ENCODE results near the gene ADAM22.

Gene ADAM22

DNA sequence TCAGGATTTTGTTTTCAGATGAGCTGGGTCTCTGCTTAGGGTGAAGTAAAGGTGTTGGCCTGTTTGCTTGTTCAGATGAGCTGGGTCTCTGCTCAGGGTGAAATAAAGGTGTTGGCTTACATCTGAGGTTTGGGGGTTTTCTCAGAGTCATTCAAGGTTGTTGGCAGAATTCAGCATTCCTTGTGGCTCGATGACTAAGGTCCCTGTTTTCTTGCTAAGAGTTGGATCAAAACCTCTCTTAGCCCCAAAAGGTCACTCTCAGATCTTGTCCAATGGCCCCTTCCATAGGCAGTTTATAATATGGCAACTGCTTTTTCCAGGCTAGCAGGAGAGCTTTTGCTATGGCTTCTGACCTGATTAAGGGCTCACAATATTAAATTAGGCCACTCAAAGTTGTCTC is 106.6 kb downstream of the ADAM22 start:
- Histone ChIP-seq H3K27ac (ENCODE audit: low read depth, low read length) (no peak overlapping the region), H3K4me3 (ENCODE audit: low read depth, low read length) (no peak overlapping the region), H3K9me3 (ENCODE audit: control insufficient read depth, insufficient read depth, low read length) (no peaks in the 10 kb centered on the region), H3K4me1 (ENCODE audit: control insufficient read depth, insufficient read depth, low read length) (no peaks in the 10 kb centered on the region), H3K36me3 (ENCODE audit: control insufficient read depth, insufficient read depth, low read length) (no peaks in the 10 kb centered on the region), H3K27me3 (ENCODE audit: control insufficient read depth, insufficient read depth, low read length) (no peaks in the 10 kb centered on the region), H3K9ac (ENCODE audit: low read depth, low read length) (no peak overlapping the region)

DNA sequence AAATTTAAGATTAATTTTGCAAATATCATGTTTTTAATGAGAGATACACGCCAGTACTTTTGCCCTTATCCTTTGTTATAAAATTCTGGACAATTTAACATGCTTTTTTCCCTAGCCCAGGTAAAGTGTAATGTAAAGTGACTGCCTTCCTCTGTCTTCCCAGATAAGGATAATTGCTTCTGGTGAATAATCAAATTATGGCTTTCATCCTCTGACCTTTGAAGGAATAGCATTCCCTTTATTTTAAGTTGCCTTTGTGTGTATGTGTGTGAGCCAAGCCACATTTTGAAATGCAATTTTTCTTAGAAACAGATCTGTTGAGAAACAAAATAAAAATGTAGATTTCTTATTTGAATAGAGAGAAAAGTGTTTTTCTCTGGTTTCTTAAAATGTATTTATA is 107.5 kb downstream of the ADAM22 start:
- no peaks in the 10 kb centered on the region for H3K9me3 ChIP-seq (ENCODE audit: control insufficient read depth, insufficient read depth, low read length)
- no peak overlapping the region for H3K9ac ChIP-seq (ENCODE audit: low read depth, low read length)
- H3K36me3 ChIP-seq (ENCODE audit: control insufficient read depth, insufficient read depth, low read length) = no peaks in the 10 kb centered on the region
- no peaks in the 10 kb centered on the region for H3K27me3 ChIP-seq (ENCODE audit: control insufficient read depth, insufficient read depth, low read length)
- no peaks in the 10 kb centered on the region for H3K4me1 ChIP-seq (ENCODE audit: control insufficient read depth, insufficient read depth, low read length)
- no peak overlapping the region for H3K27ac ChIP-seq (ENCODE audit: low read depth, low read length)
- H3K4me3 ChIP-seq (ENCODE audit: low read depth, low read length) = no peak overlapping the region

DNA sequence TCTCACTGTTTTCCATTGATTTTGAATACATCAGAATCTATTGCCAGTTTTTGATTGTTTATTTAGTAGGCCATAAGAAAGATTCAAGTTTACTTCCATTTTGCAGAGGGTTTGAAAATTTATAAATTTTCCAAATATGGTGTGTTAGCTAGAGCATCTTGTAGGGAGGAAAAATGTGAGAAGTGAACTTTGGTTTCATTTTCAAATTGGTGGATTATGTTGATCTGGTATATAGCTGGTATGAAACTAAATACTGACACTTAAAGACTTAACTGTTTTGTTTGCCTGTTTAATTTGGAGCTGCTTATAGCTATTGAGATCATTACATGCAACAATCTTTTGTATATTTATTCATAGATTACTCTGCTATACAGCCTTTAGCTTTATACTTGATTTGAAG is 108.1 kb downstream of the ADAM22 start:
- no peak overlapping the region for H3K27ac ChIP-seq (ENCODE audit: low read depth, low read length)
- H3K9ac ChIP-seq (ENCODE audit: low read depth, low read length) = no peak overlapping the region
- H3K9me3 ChIP-seq (ENCODE audit: control insufficient read depth, insufficient read depth, low read length) = no peaks in the 10 kb centered on the region
- H3K4me1 ChIP-seq (ENCODE audit: control insufficient read depth, insufficient read depth, low read length) = no peaks in the 10 kb centered on the region
- H3K4me3 ChIP-seq (ENCODE audit: low read depth, low read length) = no peak overlapping the region
- no peaks in the 10 kb centered on the region for H3K27me3 ChIP-seq (ENCODE audit: control insufficient read depth, insufficient read depth, low read length)
- no peaks in the 10 kb centered on the region for H3K36me3 ChIP-seq (ENCODE audit: control insufficient read depth, insufficient read depth, low read length)

DNA sequence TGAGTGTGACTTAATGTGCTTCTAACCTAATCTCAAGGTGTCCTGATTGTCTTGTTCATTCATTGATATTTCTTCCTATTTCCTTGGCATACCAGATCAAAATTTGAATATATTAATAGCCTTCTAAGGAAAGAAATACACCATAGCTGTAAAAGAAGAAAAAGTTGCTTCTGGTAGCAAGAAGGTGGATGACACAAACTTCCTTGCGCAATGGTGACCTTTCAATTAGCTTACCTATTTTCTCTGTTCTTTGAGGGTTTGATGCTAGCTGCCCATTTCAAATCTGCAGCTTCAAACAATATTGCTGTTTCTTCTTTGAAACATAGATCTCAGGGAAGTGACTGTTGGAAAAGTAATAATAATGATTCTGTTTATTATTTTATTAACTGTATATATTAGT is 108.8 kb downstream of the ADAM22 start:
- no peaks in the 10 kb centered on the region for H3K36me3 ChIP-seq (ENCODE audit: control insufficient read depth, insufficient read depth, low read length)
- no peaks in the 10 kb centered on the region for H3K27me3 ChIP-seq (ENCODE audit: control insufficient read depth, insufficient read depth, low read length)
- no peaks in the 10 kb centered on the region for H3K9me3 ChIP-seq (ENCODE audit: control insufficient read depth, insufficient read depth, low read length)
- no peak overlapping the region for H3K27ac ChIP-seq (ENCODE audit: low read depth, low read length)
- no peaks in the 10 kb centered on the region for H3K4me1 ChIP-seq (ENCODE audit: control insufficient read depth, insufficient read depth, low read length)
- H3K4me3 ChIP-seq (ENCODE audit: low read depth, low read length) = no peak overlapping the region
- no peak overlapping the region for H3K9ac ChIP-seq (ENCODE audit: low read depth, low read length)

DNA sequence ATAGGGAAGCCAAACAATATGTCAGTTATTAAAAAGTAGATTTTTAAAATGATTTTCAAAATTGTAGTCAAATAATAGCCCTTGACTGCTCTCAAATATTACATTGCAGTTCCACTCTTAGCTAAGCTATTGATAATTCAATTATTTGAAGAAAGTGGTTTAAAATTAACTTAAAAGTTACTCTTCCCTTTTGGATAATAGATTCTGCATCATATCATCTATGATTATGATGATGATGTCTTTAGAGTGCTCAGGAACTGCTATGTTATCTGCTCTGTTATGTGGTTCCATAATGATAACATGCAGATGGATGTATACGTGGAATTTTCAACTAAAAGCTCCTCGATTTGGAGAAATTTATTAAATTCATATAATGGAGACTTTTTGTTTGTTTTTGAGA is 110.0 kb downstream of the ADAM22 start:
- Histone ChIP-seq H3K9me3 (ENCODE audit: control insufficient read depth, insufficient read depth, low read length) (no peaks in the 10 kb centered on the region), H3K9ac (ENCODE audit: low read depth, low read length) (no peak overlapping the region), H3K36me3 (ENCODE audit: control insufficient read depth, insufficient read depth, low read length) (no peaks in the 10 kb centered on the region), H3K4me1 (ENCODE audit: control insufficient read depth, insufficient read depth, low read length) (no peaks in the 10 kb centered on the region), H3K4me3 (ENCODE audit: low read depth, low read length) (no peak overlapping the region), H3K27me3 (ENCODE audit: control insufficient read depth, insufficient read depth, low read length) (no peaks in the 10 kb centered on the region), H3K27ac (ENCODE audit: low read depth, low read length) (no peak overlapping the region)

DNA sequence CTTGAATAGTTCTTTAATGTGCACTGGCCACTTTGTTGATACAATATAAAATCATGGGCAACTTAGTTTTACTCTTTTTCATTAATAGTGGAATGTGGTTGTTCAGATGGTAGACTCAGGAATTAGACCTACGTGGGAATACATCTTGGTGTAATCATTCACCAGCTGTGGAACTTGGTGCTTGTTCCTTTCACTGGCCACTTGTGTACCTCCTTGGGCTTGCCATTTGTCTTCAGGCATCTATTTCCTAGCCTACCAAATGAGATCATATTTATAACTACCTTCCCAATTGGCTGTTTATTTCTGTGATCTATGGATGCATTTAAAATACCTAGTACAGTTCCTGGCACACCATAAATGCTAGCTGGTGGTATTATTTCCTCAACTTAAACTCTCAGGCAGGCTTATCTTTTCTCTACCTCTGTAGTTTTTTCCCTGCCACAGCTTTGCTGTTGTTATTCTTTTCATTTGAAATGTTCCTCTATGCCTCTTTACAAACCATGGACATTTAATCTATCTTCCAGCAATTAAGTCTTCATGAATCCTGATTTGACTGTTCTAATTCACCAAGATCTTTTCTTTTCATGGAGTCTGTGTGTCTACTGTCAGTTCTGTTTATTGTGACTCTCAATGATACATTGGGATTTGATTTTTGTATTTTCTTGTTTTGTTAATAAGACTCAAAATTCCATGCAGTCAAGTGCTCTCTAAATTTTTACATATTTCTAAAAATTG is 113.0 kb downstream of the ADAM22 start:
- H3K4me3 ChIP-seq (ENCODE audit: low read depth, low read length) = no peak overlapping the region
- no peak overlapping the region for H3K27ac ChIP-seq (ENCODE audit: low read depth, low read length)
- H3K27me3 ChIP-seq (ENCODE audit: control insufficient read depth, insufficient read depth, low read length) = no peaks in the 10 kb centered on the region
- no peaks in the 10 kb centered on the region for H3K4me1 ChIP-seq (ENCODE audit: control insufficient read depth, insufficient read depth, low read length)
- no peaks in the 10 kb centered on the region for H3K9me3 ChIP-seq (ENCODE audit: control insufficient read depth, insufficient read depth, low read length)
- H3K9ac ChIP-seq (ENCODE audit: low read depth, low read length) = no peak overlapping the region
- H3K36me3 ChIP-seq (ENCODE audit: control insufficient read depth, insufficient read depth, low read length) = no peaks in the 10 kb centered on the region

DNA sequence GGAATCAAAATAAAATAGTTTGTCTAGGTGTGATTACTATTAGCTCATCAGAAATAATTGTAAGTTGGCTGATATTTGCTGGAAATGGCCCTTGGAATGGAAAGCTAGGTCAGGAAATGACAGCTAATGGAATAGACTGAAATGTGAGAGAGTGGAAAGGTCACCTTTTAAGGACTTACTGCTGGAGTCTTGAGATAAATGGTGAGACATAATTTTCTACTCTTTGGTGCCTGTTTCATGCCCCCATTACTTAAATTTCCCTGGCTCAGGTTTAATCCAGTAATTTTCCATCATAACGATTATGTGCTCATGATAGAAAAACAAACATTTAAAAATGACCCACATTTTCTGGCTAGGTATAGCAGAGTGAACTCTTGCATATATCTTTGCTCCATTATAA is 123.6 kb downstream of the ADAM22 start:
- Histone ChIP-seq H3K27me3 (ENCODE audit: control insufficient read depth, insufficient read depth, low read length) (no peaks in the 10 kb centered on the region), H3K36me3 (ENCODE audit: control insufficient read depth, insufficient read depth, low read length) (no peaks in the 10 kb centered on the region), H3K4me1 (ENCODE audit: control insufficient read depth, insufficient read depth, low read length) (no peaks in the 10 kb centered on the region), H3K9me3 (ENCODE audit: control insufficient read depth, insufficient read depth, low read length) (no peaks in the 10 kb centered on the region), H3K4me3 (ENCODE audit: low read depth, low read length) (no peak overlapping the region), H3K27ac (ENCODE audit: low read depth, low read length) (no peak overlapping the region), H3K9ac (ENCODE audit: low read depth, low read length) (no peak overlapping the region)

DNA sequence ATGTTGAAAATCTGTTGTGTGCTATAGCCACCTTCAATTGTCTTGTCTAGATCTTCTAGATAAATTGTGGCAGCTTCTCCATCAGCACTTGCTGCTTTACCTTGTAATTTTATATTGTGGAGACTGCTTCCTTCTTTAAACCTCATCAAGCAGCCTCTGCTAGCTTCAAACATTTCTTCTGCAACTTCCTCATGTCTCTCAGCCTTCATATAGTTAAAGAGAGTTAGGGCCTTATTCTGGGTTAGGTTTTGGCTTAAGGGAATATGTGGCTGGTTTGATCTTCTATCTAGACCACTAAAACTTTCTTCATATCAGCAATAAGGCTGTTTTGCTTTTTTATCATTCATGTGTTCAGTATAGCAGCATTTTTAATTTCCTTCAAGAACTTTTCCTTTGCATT is 128.2 kb downstream of the ADAM22 start:
- Histone ChIP-seq H3K27me3 (ENCODE audit: control insufficient read depth, insufficient read depth, low read length) (no peaks in the 10 kb centered on the region), H3K9ac (ENCODE audit: low read depth, low read length) (no peak overlapping the region), H3K4me3 (ENCODE audit: low read depth, low read length) (no peak overlapping the region)

DNA sequence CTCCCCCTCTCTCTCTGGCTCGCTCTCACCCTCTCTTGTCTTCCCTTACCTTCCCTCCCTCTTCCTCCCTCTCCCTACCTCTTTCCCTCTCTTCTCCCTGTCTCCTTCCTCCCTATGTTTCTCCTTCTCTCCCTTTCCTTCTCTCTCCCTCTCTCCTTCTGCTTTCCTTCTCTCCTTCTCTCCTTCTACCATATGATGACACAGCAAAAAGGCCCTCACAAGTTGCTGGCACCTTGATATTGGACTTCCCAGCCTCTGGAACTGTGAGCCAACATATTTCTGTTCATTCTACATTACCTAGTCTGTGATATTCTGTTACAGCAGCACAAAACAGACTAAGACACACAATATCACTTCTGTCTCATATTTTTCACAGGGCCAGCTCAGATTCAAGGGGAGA is 135.0 kb downstream of the ADAM22 start:
- H3K4me3 ChIP-seq (ENCODE audit: low read depth, low read length) = no peak overlapping the region
- no peaks in the 10 kb centered on the region for H3K9me3 ChIP-seq (ENCODE audit: control insufficient read depth, insufficient read depth, low read length)
- no peaks in the 10 kb centered on the region for H3K27me3 ChIP-seq (ENCODE audit: control insufficient read depth, insufficient read depth, low read length)

More for the DNA sequence above, 128.2 kb downstream of the ADAM22 start:
- H3K27ac ChIP-seq (ENCODE audit: low read depth, low read length) = no peak overlapping the region
- H3K9me3 ChIP-seq (ENCODE audit: control insufficient read depth, insufficient read depth, low read length) = no peaks in the 10 kb centered on the region
- no peaks in the 10 kb centered on the region for H3K4me1 ChIP-seq (ENCODE audit: control insufficient read depth, insufficient read depth, low read length)
- no peaks in the 10 kb centered on the region for H3K36me3 ChIP-seq (ENCODE audit: control insufficient read depth, insufficient read depth, low read length)

DNA sequence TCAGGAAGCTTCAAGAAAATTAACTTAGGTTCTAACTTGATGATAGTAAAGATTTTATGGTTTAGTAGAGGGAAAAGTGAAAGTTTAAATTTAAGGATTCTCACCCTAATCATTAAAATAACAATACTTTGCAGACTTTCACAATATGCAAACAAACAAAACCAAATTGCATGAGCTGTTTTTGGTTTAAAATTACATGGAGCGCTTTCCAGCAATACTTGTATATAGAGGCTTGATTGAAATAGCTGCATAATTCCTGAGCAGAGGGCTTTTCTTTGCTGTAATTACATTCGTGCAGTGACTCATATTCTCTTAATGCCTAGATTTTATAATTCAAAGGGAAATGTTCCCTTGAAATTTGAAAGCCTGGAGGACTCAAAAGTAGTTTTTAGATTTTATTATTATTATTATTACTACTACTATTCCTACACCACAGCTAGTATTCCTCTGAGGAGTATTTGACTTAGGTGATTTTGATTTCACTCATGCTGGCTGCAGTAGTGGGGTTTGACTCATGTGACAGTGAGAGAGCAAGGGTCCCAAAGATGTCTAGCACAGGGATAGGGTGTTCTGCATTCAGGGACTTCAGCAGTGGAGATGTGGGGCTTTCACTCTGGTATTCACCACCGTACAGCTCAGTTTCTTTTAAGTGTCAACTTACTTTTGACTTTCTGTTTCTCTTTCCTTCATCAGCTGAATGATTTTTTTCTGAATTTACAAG is 138.1 kb downstream of the ADAM22 start:
- Histone ChIP-seq H3K9ac (ENCODE audit: low read depth, low read length) (no peak overlapping the region), H3K9me3 (ENCODE audit: control insufficient read depth, insufficient read depth, low read length) (peaks cover 4% of the 10 kb centered on the region; the same call in 1 of the 2 replicates), H3K27ac (ENCODE audit: low read depth, low read length) (no peak overlapping the region)

More for the DNA sequence above, 135.0 kb downstream of the ADAM22 start:
- no peak overlapping the region for H3K27ac ChIP-seq (ENCODE audit: low read depth, low read length)
- no peak overlapping the region for H3K9ac ChIP-seq (ENCODE audit: low read depth, low read length)
- peaks cover 12% of the 10 kb centered on the region for H3K4me1 ChIP-seq (ENCODE audit: control insufficient read depth, insufficient read depth, low read length)
- H3K36me3 ChIP-seq (ENCODE audit: control insufficient read depth, insufficient read depth, low read length) = no peaks in the 10 kb centered on the region

DNA sequence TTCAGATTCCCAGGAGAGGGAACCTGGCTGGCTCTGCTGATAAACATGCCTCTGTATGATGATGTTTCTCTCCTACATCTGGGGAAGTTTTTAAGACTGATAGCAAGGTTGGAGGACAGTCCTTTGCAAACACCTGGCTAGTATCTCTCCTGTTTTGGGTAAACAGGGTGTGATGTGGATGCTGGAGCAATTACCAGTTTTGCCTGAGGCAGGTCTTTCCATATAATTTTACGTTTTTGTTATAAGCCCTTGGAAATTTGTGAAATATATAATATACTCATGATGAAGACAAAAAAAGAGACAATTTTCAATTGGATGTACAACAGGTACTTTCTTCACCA is 138.6 kb downstream of the ADAM22 start:
- no peaks in the 10 kb centered on the region for H3K27me3 ChIP-seq (ENCODE audit: control insufficient read depth, insufficient read depth, low read length)
- no peak overlapping the region for H3K9ac ChIP-seq (ENCODE audit: low read depth, low read length)
- no peak overlapping the region for H3K4me3 ChIP-seq (ENCODE audit: low read depth, low read length)
- peaks cover 12% of the 10 kb centered on the region for H3K4me1 ChIP-seq (ENCODE audit: control insufficient read depth, insufficient read depth, low read length)
- no peak overlapping the region for H3K27ac ChIP-seq (ENCODE audit: low read depth, low read length)
- peaks cover 6% of the 10 kb centered on the region; the same call in 1 of the 2 replicates for H3K9me3 ChIP-seq (ENCODE audit: control insufficient read depth, insufficient read depth, low read length)
- H3K36me3 ChIP-seq (ENCODE audit: control insufficient read depth, insufficient read depth, low read length) = no peaks in the 10 kb centered on the region

More for the DNA sequence above, 138.1 kb downstream of the ADAM22 start:
- H3K4me1 ChIP-seq (ENCODE audit: control insufficient read depth, insufficient read depth, low read length) = peaks cover 12% of the 10 kb centered on the region
- peak overlapping the region; percentile 13; the same call in 1 of the 2 replicates for H3K4me3 ChIP-seq (ENCODE audit: low read depth, low read length)
- H3K36me3 ChIP-seq (ENCODE audit: control insufficient read depth, insufficient read depth, low read length) = no peaks in the 10 kb centered on the region
- no peaks in the 10 kb centered on the region for H3K27me3 ChIP-seq (ENCODE audit: control insufficient read depth, insufficient read depth, low read length)

All from HUES48 (cell line).